ENCODE data around the gene GPHB5. TPM values are rescaled to one million over a fixed set of nuclear protein-coding genes. Genes with fewer than 3 reads are reported as not detected.

The GPHB5 gene, protein sequence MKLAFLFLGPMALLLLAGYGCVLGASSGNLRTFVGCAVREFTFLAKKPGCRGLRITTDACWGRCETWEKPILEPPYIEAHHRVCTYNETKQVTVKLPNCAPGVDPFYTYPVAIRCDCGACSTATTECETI
- total RNA-seq: not detected

DNA sequence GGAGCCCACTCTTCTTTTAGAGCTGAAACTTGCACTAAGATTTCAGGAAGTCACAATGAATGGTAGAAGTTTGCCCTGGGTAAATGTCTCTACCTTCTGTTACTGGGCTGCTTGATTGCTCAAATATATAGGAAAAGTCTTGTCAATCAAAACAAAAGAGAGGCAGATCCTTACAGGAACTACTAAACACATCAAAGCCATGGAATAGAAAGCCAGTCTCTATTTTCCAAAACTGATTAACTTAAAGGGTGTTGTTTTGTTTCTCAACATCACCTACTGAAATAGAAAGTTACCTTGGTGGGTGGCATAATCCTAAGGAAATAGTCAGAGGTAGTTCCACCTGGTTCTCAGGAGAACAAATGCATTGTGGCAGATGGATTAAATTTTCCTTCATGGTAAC, at the start of gene GPHB5:
Gene GPHB5 (minus strand): TSS at position 101 of the 400 bp plus-strand sequence. CDS start 1,086 bp downstream, outside the sequence.
- H3K27ac Mint-ChIP-seq: no peak within 1 kb of the TSS
- DNase-seq (no peak), ATAC-seq (no peak)
- CTCF ChIA-PET: no interaction called here
- intact Hi-C loops (cut with micrococcal nuclease): no loop called here
- no peak within 1 kb of the TSS for H3K4me3 Mint-ChIP-seq
- POLR2A ChIA-PET: no interaction called here
- H3K36me3 Mint-ChIP-seq (ENCODE audit: low read depth): no peaks in the 10 kb centered on the region
- no peaks in the 10 kb centered on the region for H3K4me1 Mint-ChIP-seq (ENCODE audit: low read depth)
- TF ChIP-seq, protein P1, sequence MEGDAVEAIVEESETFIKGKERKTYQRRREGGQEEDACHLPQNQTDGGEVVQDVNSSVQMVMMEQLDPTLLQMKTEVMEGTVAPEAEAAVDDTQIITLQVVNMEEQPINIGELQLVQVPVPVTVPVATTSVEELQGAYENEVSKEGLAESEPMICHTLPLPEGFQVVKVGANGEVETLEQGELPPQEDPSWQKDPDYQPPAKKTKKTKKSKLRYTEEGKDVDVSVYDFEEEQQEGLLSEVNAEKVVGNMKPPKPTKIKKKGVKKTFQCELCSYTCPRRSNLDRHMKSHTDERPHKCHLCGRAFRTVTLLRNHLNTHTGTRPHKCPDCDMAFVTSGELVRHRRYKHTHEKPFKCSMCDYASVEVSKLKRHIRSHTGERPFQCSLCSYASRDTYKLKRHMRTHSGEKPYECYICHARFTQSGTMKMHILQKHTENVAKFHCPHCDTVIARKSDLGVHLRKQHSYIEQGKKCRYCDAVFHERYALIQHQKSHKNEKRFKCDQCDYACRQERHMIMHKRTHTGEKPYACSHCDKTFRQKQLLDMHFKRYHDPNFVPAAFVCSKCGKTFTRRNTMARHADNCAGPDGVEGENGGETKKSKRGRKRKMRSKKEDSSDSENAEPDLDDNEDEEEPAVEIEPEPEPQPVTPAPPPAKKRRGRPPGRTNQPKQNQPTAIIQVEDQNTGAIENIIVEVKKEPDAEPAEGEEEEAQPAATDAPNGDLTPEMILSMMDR (IDR thresholded peaks at IDR 0.05): no peak
- peaks cover 14% of the 10 kb centered on the region for H3K27me3 Mint-ChIP-seq
- H3K9me3 Mint-ChIP-seq: no peaks in the 10 kb centered on the region

DNA sequence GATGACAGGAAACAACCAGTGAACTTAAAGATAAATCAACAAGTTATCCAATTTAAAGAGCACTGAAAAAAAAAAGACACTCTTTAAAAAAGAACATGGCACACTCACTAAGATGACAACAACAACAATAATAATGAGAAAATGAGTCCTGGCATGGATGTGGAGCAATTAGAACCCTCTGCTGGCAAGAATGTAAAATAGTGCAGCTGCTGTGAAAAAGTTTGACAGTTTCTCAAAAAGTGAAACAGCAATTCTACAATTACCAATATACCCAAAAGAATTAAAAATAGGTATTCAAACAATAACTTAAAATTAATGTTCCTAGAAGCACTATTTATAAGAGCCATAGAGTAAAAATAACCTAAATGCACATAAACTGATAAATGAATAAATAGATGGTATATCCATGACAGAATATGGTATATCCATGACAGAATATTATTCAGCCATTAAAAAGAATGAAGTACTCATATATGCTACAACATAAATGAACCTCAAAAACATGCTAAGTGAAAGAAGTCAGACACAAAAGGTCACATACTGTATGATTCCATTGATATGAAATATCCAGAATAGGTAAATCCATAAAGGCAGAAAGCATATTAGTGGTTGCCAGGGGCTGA, 49.1 kb upstream of the GPHB5 start:
- Mint-ChIP-seq H3K36me3 (ENCODE audit: low read depth) (peaks cover 17% of the 10 kb centered on the region), H3K27ac (no peak overlapping the region), H3K27me3 (no peaks in the 10 kb centered on the region), H3K4me1 (ENCODE audit: low read depth) (no peaks in the 10 kb centered on the region), H3K4me3 (no peak overlapping the region), H3K9me3 (peaks cover 23% of the 10 kb centered on the region)
- intact Hi-C loops (cut with micrococcal nuclease): no loop called here
- POLR2A ChIA-PET: no interaction called here
- TF ChIP-seq, protein P1 (IDR thresholded peaks at IDR 0.05): no peak
- CTCF ChIA-PET: no interaction called here
- ATAC-seq (no peak), DNase-seq (no peak)

DNA sequence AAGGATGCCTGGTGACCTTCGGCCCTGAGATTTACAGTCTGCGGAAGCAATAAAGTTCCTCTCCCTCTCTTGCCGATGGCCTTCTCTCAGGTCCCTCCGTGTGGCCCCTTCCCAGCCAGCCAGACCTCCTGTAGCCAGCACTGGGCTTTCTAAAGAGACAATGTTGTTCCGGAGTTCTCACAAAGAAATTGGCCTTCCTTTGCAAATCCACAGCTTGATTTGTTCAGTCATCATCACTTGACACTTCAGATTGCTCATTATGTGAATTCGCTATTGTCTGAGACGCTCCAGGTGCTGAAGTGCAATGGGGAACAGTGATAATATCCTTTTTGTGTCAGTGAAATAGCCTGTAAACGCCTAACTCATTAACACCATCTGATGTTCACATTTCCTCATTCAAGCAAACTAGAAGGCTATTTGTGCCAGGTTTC, 43.7 kb upstream of the GPHB5 start:
- no peak for ATAC-seq
- Mint-ChIP-seq H3K27ac (no peak overlapping the region), H3K4me1 (ENCODE audit: low read depth) (no peaks in the 10 kb centered on the region), H3K27me3 (peaks cover 3% of the 10 kb centered on the region), H3K4me3 (no peak overlapping the region), H3K36me3 (ENCODE audit: low read depth) (peaks cover 1% of the 10 kb centered on the region), H3K9me3 (peaks cover 10% of the 10 kb centered on the region)
- DNase-seq: no peak
- POLR2A ChIA-PET: no interaction called here
- intact Hi-C loops (cut with micrococcal nuclease): no loop called here
- TF ChIP-seq, protein P1 (IDR thresholded peaks at IDR 0.05): no peak
- CTCF ChIA-PET: no interaction called here

DNA sequence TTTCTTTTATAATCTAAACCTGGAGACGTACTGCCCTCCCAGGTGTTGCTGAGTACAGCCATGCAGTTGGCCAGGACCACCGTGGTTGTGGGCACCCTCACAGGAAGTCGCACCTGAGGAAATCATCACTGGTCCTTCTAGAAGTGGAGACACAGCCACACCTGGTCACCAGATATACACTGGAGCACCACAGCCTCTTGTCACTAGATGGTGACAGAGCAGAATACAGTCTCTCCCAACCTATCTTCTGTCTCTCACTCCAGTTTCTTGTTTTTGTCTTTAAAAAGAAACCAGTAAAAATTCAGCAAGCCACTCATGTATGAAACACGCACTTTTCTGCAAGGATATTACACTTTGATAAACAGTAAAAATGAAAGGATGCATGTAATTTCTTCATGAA, 43.1 kb upstream of the GPHB5 start:
- H3K27me3 Mint-ChIP-seq: peaks cover 3% of the 10 kb centered on the region
- no peak overlapping the region for H3K27ac Mint-ChIP-seq
- ChIA-PET CTCF (no interaction called here), POLR2A (no interaction called here)
- no peaks in the 10 kb centered on the region for H3K36me3 Mint-ChIP-seq (ENCODE audit: low read depth)
- H3K4me1 Mint-ChIP-seq (ENCODE audit: low read depth): no peaks in the 10 kb centered on the region
- DNase-seq (no peak), ATAC-seq (no peak)
- H3K9me3 Mint-ChIP-seq: peaks cover 10% of the 10 kb centered on the region
- intact Hi-C loops (cut with micrococcal nuclease): no loop called here
- H3K4me3 Mint-ChIP-seq: no peak overlapping the region
- TF ChIP-seq, protein P1 (IDR thresholded peaks at IDR 0.05): no peak

DNA sequence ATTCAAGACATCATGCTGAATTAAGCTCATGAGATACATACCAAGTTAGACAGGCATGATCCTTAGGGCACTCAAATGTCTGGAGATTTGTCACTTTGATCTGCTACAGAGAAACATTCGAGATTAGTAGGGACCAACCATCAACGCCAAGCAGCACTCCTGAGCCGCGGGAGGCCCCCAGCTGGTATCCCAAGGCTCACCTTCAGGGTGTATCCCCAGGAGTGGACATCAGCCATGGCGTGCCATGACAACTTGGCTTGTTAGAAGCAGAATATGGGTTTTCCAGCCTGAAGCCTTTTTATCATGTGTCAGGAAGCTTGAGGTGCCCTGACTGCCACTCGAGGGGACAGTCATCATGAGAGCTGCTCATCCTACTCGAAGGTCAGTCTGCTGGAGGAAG, 39.1 kb upstream of the GPHB5 start:
- Mint-ChIP-seq H3K27ac (no peak overlapping the region), H3K36me3 (ENCODE audit: low read depth) (no peaks in the 10 kb centered on the region), H3K4me3 (no peak overlapping the region), H3K4me1 (ENCODE audit: low read depth) (no peaks in the 10 kb centered on the region), H3K27me3 (peaks cover 7% of the 10 kb centered on the region), H3K9me3 (no peaks in the 10 kb centered on the region)
- CTCF ChIA-PET: no interaction called here
- TF ChIP-seq, protein P1 (IDR thresholded peaks at IDR 0.05): no peak
- POLR2A ChIA-PET: no interaction called here
- no peak for ATAC-seq
- DNase-seq: no peak
- intact Hi-C loops (cut with micrococcal nuclease): no loop called here
